Mucosa of stomach (tissue), 1 donor: ENCODE measurements around the gene ASH1L.
"Not testable (repeated sequence)": the region's sequence is repeated elsewhere in the genome, so short reads cannot be mapped to it uniquely, and the experiment has no call there.

ENCODE experiments used
- H3K27me3 ChIP-seq: one replicate; pipeline ENCODE4 v1.7.0; 2013; ENCODE audit warnings: mild to moderate bottlenecking, low read length; ENCODE audit not compliant: control insufficient read depth, insufficient read depth
- H3K36me3 ChIP-seq: one replicate; pipeline ENCODE4 v1.7.0; 2013; ENCODE audit warnings: low read length; ENCODE audit not compliant: control insufficient read depth, insufficient read depth
- H3K4me1 ChIP-seq: one replicate; pipeline ENCODE4 v1.7.0; 2013; ENCODE audit warnings: mild to moderate bottlenecking, low read length; ENCODE audit not compliant: control insufficient read depth, insufficient read depth
- H3K4me3 ChIP-seq: one replicate; pipeline ENCODE4 v1.7.0; 2013; ENCODE audit warnings: low read length
- H3K9ac ChIP-seq: one replicate; pipeline ENCODE4 v1.7.0; 2013; ENCODE audit warnings: mild to moderate bottlenecking, low read length, moderate library complexity
- H3K9me3 ChIP-seq: one replicate; pipeline ENCODE4 v1.7.0; 2013; ENCODE audit warnings: mild to moderate bottlenecking, low read length, moderate library complexity; ENCODE audit not compliant: control insufficient read depth
- donor health status: Pancreatic carcinoma.

Gene ASH1L

DNA sequence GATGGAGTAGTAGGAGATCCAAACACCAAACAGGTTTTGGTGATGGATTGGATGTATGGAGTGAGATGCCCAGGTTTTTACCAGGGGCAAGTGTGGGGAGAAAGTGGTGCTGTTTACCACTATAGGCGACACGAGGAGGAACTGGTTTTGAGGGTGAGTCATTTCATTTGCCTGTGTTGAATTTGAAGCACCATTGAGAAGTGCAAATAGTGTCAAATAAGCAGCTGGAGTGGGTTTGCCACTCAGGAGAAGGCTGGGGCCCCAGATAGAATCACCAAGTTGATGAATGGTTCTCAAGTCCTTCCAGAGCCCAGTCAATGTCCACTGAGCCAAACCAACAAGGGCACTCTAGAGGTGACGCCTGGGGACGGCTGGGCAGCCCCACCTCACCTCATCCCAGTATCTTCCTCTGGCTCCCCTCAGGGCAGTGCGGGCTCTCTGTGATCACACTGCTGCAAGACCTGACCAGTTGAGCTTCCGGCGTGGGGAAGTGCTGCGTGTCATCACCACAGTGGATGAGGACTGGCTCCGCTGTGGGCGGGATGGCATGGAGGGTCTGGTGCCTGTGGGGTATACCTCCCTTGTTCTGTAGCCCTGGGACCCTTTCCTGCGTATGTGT is 232.5 kb downstream of the ASH1L start:
- no peaks in the 10 kb centered on the region for H3K9me3 ChIP-seq
- H3K4me1 ChIP-seq, result peaks cover 8% of the 10 kb centered on the region
- no peak overlapping the region for H3K4me3 ChIP-seq
- H3K36me3 ChIP-seq, result peaks cover 13% of the 10 kb centered on the region
- no peak overlapping the region for H3K9ac ChIP-seq
- no peaks in the 10 kb centered on the region for H3K27me3 ChIP-seq

DNA sequence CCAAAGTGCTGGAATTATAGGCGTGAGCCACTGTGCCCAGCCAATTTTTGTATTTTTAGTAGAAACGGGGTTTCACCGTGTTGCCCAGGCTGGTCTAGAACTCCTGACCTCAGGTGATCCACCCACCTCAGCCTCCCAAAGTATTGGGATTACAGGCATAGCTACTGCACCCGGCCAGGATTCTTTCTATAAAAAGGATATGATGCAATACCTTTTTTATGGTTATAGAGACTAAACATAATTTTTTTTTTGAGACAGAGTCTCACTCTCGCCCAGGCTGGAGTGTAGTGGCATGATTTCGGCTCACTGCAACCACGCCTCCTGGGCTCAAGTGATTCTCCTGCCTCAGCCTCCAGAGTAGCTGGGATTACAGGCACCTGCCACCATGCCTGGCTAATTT is 233.7 kb downstream of the ASH1L start:
- not testable (repeated sequence) for H3K27me3 ChIP-seq, H3K4me1 ChIP-seq, H3K9me3 ChIP-seq, H3K4me3 ChIP-seq, H3K9ac ChIP-seq
- H3K36me3 ChIP-seq, result peaks cover 13% of the 10 kb centered on the region

DNA sequence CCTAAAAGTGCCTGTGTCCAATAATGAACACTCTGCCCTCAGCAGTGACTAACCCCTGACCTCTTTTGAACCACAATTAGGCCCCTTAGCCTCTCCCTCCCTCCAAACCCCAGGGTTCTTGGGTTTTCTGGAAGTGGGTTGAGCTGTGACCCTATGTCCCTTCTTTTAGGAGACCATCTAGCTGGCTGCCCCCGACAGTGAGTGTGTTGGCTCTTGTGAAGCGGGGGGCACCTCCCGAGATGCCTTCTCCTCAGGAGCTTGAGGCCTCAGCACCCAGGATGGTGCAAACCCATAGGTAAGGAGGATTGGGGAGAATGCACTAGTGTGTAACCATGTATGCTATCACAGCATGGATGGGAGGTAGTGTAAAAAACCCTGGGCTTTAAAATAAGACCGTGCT is 234.6 kb downstream of the ASH1L start:
- Histone ChIP-seq H3K36me3 (peaks cover 13% of the 10 kb centered on the region), H3K9me3 (no peaks in the 10 kb centered on the region), H3K4me3 (no peak overlapping the region), H3K9ac (no peak overlapping the region), H3K4me1 (peaks cover 8% of the 10 kb centered on the region), H3K27me3 (no peaks in the 10 kb centered on the region)

DNA sequence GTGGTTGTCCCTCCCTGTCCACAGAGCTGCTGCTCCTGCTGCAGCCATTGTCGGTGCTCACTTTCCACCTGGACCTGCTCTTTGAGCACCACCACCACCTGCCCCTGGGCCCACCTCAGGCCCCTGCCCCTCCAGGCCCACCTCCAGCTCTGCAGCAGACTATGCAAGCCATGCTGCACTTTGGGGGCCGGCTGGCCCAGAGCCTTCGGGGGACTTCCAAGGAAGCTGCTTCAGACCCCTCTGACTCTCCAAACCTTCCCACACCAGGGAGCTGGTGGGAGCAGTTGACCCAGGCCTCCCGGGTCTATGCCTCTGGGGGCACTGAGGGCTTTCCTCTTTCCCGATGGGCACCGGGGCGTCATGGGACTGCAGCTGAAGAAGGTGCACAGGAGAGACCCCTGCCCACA is 236.0 kb downstream of the ASH1L start:
- H3K4me1 ChIP-seq, result peaks cover 14% of the 10 kb centered on the region
- H3K9me3 ChIP-seq, result no peaks in the 10 kb centered on the region
- no peaks in the 10 kb centered on the region for H3K27me3 ChIP-seq
- H3K36me3 ChIP-seq, result peaks cover 13% of the 10 kb centered on the region
- H3K9ac ChIP-seq, result no peak overlapping the region
- H3K4me3 ChIP-seq, result no peak overlapping the region

DNA sequence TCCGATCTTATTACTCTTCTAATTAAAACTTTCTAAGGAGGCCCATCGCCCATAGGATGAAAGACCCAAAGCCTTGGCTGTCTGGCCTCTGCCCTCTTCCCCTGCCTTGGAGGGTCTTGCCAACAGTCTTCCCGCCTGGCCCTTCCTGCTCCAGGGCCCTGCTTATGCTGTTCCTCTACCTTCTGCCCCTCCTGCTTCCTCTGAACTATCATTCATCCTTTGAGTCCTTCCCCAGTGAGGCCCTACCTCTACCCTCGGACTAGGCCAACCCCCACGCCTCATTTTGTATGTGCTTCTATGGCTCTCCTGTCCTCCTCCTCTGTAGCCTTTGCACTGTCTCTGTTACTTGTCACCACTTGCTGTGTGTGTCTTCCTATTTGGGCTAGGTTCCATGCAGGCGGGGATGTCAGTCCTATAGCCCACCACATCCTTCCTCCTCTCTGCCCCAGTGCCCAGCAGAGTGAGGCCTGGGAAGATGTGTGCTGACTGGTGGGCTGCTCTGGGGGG is 236.5 kb downstream of the ASH1L start:
- Histone ChIP-seq H3K9ac (no peak overlapping the region), H3K9me3 (no peaks in the 10 kb centered on the region), H3K4me1 (peaks cover 20% of the 10 kb centered on the region), H3K4me3 (no peak overlapping the region), H3K27me3 (no peaks in the 10 kb centered on the region), H3K36me3 (peaks cover 11% of the 10 kb centered on the region)

DNA sequence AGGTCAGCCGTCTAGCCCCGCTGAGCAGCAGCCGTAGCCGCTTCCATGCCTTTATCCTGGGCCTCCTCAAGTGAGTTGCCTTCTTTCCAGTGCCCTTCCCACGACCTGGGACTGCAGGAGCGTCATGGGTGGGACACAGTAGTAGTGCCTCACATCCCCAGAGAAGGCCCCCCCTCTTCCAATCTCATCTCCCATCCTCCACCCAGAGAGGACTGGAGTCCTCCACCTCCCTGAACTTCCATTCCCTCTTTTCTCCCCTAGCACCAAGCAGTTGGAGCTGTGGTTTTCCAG is 237.1 kb downstream of the ASH1L start:
- peaks cover 7% of the 10 kb centered on the region for H3K36me3 ChIP-seq
- no peak overlapping the region for H3K4me3 ChIP-seq
- peak overlapping the region; percentile 82 for H3K9ac ChIP-seq

DNA sequence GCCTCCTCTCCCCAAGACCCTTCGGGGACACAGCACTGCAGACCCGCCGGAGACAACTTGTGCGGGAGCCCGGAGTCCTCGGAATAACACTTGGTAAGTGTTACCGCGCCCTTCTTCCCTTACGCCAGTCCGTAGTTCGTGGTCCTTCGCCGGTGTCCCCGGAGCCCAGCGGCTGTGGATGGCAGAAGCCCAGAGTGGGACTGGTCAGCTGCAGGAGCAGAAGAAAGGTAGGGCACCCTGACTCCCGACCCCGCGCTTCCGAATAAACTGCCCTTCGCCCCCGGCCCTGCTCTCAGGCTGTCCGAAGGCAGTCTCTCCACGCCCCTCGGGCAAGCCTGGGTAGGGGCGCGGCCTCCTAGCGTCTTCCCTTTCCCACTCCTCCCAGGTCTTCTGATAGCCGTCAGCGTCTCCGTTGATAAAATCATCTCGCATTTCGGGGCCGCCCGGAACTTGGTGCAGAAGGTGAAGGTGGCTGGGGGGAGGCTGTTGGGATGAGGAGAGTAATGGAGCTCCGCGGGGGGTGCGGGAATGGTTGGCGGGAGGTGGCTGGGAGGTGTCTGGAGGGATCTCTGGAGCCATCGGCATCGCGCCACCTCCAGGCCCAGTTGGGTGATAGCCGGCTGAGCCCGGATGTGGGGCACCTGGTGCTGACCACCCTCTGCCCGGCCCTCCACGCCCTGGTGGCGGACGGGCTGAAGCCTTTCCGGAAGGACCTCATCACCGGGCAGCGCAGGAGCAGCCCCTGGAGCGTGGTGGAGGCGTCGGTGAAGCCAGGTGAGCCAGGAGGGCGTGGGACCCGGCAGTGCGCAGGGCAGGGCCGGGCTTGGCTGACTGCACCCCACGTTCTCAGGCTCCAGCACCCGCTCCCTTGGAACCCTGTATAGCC is 237.6 kb downstream of the ASH1L start:
- Histone ChIP-seq H3K9ac (peak overlapping the region; percentile 82), H3K27me3 (no peaks in the 10 kb centered on the region), H3K9me3 (no peaks in the 10 kb centered on the region), H3K4me1 (peaks cover 29% of the 10 kb centered on the region), H3K4me3 (peak overlapping the region; percentile 86), H3K36me3 (peaks cover 7% of the 10 kb centered on the region)

More for the DNA sequence above, 237.1 kb downstream of the ASH1L start:
- Histone ChIP-seq H3K27me3 (no peaks in the 10 kb centered on the region), H3K9me3 (no peaks in the 10 kb centered on the region), H3K4me1 (peaks cover 25% of the 10 kb centered on the region)

DNA sequence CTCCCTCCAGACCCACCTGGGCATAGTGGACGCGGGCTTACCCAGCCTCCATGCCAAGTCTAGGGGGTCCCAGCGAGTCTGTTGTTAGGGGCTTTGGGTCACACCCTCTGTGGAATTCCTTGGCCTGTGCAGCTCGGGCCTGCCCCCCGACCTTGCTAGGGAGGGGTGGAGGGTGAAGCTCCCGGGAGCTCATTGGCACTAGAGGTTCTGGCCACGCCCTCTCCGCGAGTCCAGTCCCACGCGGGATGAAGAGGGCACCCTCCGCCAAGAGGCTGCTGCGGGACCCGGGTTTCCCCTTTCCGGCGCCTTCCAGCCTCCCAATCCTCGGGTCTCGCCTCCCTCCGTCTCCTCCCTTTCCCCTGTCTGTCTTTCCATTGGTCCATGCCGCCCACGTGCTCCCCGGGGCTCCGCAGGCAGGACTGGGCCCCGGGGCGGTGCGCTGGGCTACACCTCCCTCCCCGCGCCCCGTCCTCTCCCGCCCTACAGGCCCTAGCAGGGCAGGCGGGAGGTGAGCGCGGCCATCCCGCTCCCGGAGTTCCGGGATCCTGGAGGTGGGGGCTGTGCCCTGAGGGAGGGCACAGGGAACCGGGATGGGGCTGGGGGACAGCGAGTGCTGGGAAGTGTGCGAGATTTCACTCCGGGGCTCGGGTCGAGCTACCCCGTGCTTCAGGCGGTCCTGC is 238.4 kb downstream of the ASH1L start:
- H3K4me3 ChIP-seq, result peak overlapping the region; percentile 86

DNA sequence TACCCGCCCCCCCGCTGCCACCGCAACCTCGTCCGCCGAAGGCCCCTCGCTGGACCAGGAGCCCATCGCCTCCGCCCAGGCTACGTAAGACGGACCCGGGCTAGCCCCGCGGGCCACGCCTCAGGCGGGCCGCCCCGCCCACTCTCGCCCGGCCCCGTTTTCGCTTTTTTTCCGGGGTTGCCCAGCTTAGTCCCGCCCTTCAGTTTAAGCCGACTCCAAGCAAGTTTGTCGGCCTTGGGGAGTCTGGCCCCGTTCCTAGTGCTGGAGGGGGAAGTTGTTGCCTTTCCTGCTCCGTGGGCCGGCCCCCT is 238.9 kb downstream of the ASH1L start:
- peaks cover 7% of the 10 kb centered on the region for H3K36me3 ChIP-seq
- H3K4me1 ChIP-seq, result peaks cover 29% of the 10 kb centered on the region
- no peaks in the 10 kb centered on the region for H3K9me3 ChIP-seq
- peak overlapping the region; percentile 82 for H3K9ac ChIP-seq
- H3K4me3 ChIP-seq, result peak overlapping the region; percentile 86
- H3K27me3 ChIP-seq, result no peaks in the 10 kb centered on the region

More for the DNA sequence above, 238.4 kb downstream of the ASH1L start:
- Histone ChIP-seq H3K4me1 (peaks cover 29% of the 10 kb centered on the region), H3K9me3 (no peaks in the 10 kb centered on the region), H3K9ac (peak overlapping the region; percentile 82), H3K36me3 (peaks cover 7% of the 10 kb centered on the region), H3K27me3 (no peaks in the 10 kb centered on the region)

DNA sequence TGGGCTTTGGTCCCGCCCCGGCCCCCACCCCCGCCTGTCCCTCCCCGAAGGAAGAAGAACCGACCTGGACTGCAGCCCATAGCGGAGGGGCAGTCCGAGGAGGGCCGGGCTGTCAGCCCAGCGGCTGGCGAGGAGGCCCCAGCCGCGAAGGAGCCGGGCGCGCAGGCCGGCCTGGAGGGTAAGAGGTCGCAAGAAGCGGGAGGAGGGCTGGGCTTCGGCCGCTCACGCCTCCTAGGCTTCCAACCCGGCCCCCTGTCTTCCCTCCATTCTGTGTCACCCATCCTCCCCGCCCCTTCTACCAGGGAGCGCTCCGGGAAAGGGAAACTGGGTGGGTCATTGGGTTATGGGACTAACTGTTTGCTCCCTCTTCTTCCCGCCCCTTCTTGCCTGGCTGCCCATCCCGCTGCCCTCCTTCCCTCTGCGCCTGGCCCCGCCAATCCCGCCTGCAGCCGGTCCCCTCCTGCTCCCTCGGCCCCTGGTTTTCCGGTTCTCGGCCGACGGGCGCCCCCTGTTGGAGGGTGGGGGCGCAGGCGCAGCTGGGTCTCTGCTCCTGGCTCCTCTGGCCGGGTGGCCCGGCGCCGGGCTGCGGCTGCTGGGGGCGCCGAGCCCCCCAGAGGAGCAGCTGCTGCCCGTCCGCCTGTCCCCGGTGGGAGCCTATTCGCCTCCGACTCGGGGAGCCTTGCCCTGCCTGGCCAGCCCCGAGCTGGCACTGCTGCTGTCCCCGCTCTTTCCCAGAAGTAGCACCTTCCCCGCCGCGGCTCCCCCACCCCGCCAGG is 239.5 kb downstream of the ASH1L start:
- Histone ChIP-seq H3K9ac (peak overlapping the region; percentile 82), H3K4me3 (peak overlapping the region; percentile 86), H3K4me1 (peaks cover 29% of the 10 kb centered on the region), H3K27me3 (no peaks in the 10 kb centered on the region), H3K9me3 (no peaks in the 10 kb centered on the region), H3K36me3 (peaks cover 10% of the 10 kb centered on the region)

DNA sequence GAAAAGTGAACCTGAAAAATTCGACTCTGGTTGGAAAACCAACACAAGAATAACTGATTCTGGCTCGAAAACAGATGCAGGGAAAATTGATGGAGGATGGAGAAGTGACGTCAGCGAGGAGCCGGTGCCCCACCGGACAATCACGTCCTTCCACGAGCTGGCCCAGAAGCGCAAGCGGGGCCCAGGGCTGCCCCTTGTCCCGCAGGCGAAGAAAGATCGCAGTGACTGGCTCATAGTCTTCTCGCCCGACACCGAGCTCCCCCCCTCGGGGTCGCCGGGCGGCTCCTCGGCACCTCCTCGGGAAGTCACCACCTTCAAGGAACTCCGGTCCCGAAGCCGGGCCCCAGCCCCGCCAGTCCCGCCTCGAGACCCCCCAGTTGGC is 240.0 kb downstream of the ASH1L start:
- Histone ChIP-seq H3K4me3 (no peak overlapping the region), H3K36me3 (peaks cover 11% of the 10 kb centered on the region), H3K4me1 (peaks cover 29% of the 10 kb centered on the region), H3K9ac (no peak overlapping the region), H3K27me3 (no peaks in the 10 kb centered on the region), H3K9me3 (no peaks in the 10 kb centered on the region)
